Epithelial cell of proximal tubule (primary cell): ENCODE data around the gene ARRB1. TPM values are rescaled to one million over a fixed set of nuclear protein-coding genes. Genes with fewer than 3 reads are reported as not detected.
A peak's percentile ranks its signal among the peaks of the same experiment; 100 is the strongest.

Source experiments
- DNase-seq: peaks from one replicate; pipeline ENCODE4 v3.0.0-alpha.2; 2011; ENCODE audit warnings: low read depth
- H3K4me3 ChIP-seq: 2 replicates; pipeline ENCODE4 v1.5.1; 2011; ENCODE audit warnings: low read depth, mild to moderate bottlenecking, low read length
- CTCF ChIP-seq: conservative IDR thresholded peaks from 2 replicates; pipeline ENCODE4 v1.5.1; 2012; ENCODE audit warnings: low read depth, mild to moderate bottlenecking, low read length
- total RNA-seq: library from RNA; depleted of rRNA; stranded (reverse); fragments of >200 nt; gene quantifications from 2 replicates; pipeline ENCODE4 v1.2.3, GENCODE V29; 2015

ARRB1 gene
- total RNA-seq, 1 donor from 2014 or later = 13.8 TPM

DNA sequence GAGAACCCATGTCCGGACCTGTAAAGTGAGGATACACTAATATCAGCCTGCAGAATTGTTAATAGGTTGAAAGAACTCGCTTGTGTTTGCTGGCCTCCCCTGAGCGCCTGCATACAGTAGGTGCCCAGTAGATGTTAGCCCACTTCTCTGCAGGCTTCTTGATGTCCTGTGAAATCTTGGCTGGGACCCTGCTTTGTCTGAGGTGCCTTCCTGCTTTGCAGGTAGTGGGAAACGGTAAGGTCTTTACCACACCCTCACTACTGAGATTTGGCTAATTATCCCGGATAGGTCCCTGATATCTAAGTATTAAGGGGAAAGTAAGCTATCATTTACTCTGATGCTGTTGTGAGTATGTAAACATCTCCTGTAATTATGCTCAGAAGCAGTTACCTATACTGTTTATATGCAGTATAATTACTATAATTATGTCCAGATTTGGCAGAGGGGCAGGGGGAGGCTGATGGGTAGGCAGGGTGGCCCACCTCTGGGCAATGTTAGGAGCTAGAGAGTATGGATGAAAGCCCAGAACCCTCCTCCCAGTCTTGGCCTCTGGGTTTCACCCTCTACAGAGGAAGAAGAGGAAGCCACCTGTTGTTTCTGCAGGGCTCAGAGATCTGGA lies 1.2 kb upstream of the ARRB1 start:
- TF ChIP-seq CTCF = no peak
- no peak for DNase-seq
- no peak overlapping the region for H3K4me3 ChIP-seq

- no peak for DNase-seq
- no peak for TF ChIP-seq CTCF
- H3K4me3 ChIP-seq = peak overlapping the region; percentile 69
Observed at GRCh38 chr11:75351791-75352587, 528 bp upstream of the ARRB1 start.

DNA sequence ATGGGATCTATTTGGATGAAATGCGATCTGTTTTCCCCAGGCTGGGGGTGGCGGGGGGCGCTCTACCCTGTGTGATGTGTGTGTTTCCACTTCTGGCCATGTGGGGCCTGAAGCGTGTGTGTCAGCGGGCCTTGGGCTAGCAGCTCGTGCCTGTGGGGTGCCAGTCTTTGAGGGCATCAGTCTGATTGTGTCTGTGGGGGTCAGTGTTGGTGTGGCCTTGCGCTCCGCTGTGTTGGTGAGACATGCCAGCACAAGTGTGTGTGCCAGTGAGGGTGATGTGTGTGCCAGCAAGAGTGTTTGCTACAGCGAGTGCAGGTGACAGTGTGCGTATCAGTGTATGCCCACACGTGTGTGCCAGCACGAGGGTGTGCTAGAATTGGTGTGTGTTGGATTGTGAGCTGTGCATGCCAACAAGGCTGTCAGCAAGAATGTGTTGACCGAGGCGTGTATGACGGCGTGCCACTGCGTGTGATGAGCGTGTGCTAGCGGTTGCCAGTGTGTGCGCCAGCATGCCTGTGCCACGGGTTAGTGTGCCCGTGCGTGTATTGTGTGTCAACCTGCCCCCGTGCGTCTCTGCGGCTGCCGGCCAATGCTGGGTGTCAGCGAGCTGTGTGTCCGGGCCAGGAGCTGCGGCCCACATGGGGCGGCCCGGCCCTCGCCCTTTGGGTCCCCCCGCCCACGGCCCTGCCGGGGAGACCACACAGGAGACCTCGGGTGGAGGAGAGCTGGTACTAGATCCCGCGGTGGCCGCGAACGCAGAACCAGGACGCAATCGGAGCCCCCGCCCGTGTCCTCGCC lies 519 bp downstream of the ARRB1 start:
- no peak for DNase-seq
- peak overlapping the region; percentile 69 for H3K4me3 ChIP-seq
- peak; percentile 11 for TF ChIP-seq CTCF

DNA sequence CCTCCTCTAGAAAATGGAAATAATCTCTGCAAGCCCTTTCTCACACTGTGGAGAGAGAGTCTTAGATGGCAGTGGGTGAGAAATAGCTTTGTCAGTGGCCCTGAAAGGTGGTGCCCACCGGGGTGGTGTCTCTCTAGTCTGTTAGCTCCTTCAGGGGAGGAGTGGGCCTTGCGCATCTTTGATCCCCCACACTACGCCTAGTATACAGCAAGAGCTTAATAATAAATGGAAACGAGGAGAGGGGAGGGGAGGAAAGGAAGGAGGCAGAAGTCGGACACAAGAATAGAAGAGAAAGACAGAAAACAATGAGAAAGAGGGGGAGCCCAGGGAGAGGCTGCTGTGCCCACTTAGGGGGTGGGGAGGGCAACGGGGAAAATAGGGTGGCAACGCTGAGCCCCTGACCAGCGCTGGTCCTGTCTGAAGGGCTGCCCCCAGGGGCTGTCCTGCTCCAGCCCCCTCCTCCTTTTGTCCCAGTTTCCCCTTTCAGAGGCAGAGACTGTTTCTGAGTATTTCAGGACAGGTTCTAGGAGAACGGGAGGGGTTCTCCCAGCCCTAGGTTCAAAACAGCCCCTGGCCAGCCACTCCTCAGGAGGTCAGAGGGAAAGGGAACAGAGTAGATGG lies 1.2 kb downstream of the ARRB1 start:
- no peak overlapping the region for H3K4me3 ChIP-seq
- no peak for DNase-seq
- TF ChIP-seq CTCF = no peak

GRCh38 chr11:75349521-75350116 lies 1.8 kb downstream of the ARRB1 start:
- no peak for DNase-seq
- no peak overlapping the region for H3K4me3 ChIP-seq
- no peak for TF ChIP-seq CTCF

DNA sequence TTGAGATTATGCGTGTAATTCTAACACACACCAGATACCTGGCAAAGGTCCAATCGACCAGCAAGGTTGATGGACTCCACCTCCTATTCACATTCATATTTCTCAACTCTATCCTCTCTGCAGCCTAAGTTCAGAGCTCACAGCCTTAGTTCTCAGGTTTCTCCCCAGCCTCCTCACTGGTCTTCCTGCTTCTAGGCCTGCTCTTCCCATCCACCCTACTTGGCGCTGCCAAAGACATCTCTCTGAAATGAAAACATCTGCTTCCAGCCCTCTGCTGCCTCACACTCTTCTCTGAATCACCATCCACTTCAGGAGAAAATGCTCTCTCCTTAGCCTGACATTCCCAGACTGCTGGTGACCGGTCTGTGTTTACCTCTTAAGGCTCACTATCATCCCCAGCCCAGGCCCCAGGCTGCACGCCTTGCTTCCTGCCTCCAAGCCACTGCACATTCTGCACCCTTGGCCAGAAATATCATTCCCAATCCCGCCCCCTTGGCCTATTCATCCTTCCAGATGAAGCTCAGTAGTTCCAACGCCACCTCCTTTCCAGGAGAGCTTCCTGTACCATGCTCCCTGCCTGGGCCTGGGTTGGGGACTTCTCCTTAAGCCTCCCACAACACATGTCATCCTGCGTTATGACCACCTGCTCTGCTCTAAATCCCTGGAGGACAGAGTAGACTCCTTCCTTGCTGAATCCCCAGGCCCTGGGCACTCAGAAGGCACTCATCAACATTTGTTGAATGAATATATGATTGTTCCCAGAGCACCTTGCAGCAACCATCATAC lies 3.5 kb downstream of the ARRB1 start:
- DNase-seq = no peak
- TF ChIP-seq CTCF = no peak
- no peak overlapping the region for H3K4me3 ChIP-seq
